ENCODE results near the gene KCNJ1. TPM values are rescaled to one million over a fixed set of nuclear protein-coding genes. Genes with fewer than 3 reads are reported as not detected.

Gene KCNJ1
- total RNA-seq, 1 donor from 2014 or later: 0.41 TPM

GRCh38 chr11:128796270-128796669 is 70.8 kb downstream of the KCNJ1 start:
- H3K4me1 ChIP-seq: no peaks in the 10 kb centered on the region
- no peaks in the 10 kb centered on the region for H3K9me3 ChIP-seq (ENCODE audit: low read depth)
- H3K79me2 ChIP-seq (ENCODE audit: low read depth): no peaks in the 10 kb centered on the region
- H3K9me3 Mint-ChIP-seq: peaks cover 2% of the 10 kb centered on the region
- no peak for DNase-seq (ENCODE audit: low spot score)
- no peak overlapping the region for H3K27ac Mint-ChIP-seq
- peaks cover 5% of the 10 kb centered on the region for H3K4me1 Mint-ChIP-seq
- no peak overlapping the region for H3K4me2 ChIP-seq
- TF ChIP-seq CTCF (IDR thresholded peaks at IDR 0.05) (no peak), EZH2phosphoT487 (IDR thresholded peaks at IDR 0.05) (no peak), EZH2 (IDR thresholded peaks at IDR 0.05) (no peak)
- no peaks in the 10 kb centered on the region for H3K27me3 ChIP-seq
- peaks cover 5% of the 10 kb centered on the region for H3K27me3 Mint-ChIP-seq (ENCODE audit: insufficient read depth, low read depth)
- H3K36me3 Mint-ChIP-seq: no peaks in the 10 kb centered on the region
- H3K27ac ChIP-seq: no peak overlapping the region
- H3K9ac ChIP-seq: no peak overlapping the region
- no peak overlapping the region for H3K4me3 ChIP-seq
- no peak overlapping the region for H2AFZ ChIP-seq (replicated peaks)
- no peaks in the 10 kb centered on the region for H3F3A ChIP-seq (ENCODE audit: low read depth)
- H4K20me1 ChIP-seq (ENCODE audit: low read depth): no peaks in the 10 kb centered on the region
- no peak overlapping the region for H3K4me3 Mint-ChIP-seq
- H3K36me3 ChIP-seq: no peaks in the 10 kb centered on the region

- H3K27me3 Mint-ChIP-seq (ENCODE audit: insufficient read depth, low read depth): peaks cover 7% of the 10 kb centered on the region
- peak overlapping the region; percentile 30 for H2AFZ ChIP-seq (replicated peaks)
- H3K27me3 ChIP-seq: no peaks in the 10 kb centered on the region
- H3K79me2 ChIP-seq (ENCODE audit: low read depth): no peaks in the 10 kb centered on the region
- no peaks in the 10 kb centered on the region for H3K36me3 ChIP-seq
- no peak overlapping the region for H3K4me3 ChIP-seq
- peak overlapping the region; percentile 15 for H3K4me2 ChIP-seq
- no peak overlapping the region for H3K9ac ChIP-seq
- H3F3A ChIP-seq (ENCODE audit: low read depth): peaks cover 18% of the 10 kb centered on the region
- TF ChIP-seq EZH2phosphoT487 (IDR thresholded peaks at IDR 0.05) (no peak), CTCF (IDR thresholded peaks at IDR 0.05) (no peak), EZH2 (IDR thresholded peaks at IDR 0.05) (no peak)
- no peaks in the 10 kb centered on the region for H4K20me1 ChIP-seq (ENCODE audit: low read depth)
- no peak overlapping the region for H3K27ac Mint-ChIP-seq
- H3K36me3 Mint-ChIP-seq: no peaks in the 10 kb centered on the region
- peaks cover 27% of the 10 kb centered on the region for H3K4me1 Mint-ChIP-seq
- H3K4me1 ChIP-seq: peaks cover 31% of the 10 kb centered on the region
- peak; percentile 45 for DNase-seq (ENCODE audit: low spot score)
- H3K9me3 ChIP-seq (ENCODE audit: low read depth): no peaks in the 10 kb centered on the region
- H3K9me3 Mint-ChIP-seq: peaks cover 4% of the 10 kb centered on the region
- H3K27ac ChIP-seq: no peak overlapping the region
- H3K4me3 Mint-ChIP-seq: no peak overlapping the region
Measured at GRCh38 chr11:128790196-128790595, 76.9 kb downstream of the KCNJ1 start.

DNA sequence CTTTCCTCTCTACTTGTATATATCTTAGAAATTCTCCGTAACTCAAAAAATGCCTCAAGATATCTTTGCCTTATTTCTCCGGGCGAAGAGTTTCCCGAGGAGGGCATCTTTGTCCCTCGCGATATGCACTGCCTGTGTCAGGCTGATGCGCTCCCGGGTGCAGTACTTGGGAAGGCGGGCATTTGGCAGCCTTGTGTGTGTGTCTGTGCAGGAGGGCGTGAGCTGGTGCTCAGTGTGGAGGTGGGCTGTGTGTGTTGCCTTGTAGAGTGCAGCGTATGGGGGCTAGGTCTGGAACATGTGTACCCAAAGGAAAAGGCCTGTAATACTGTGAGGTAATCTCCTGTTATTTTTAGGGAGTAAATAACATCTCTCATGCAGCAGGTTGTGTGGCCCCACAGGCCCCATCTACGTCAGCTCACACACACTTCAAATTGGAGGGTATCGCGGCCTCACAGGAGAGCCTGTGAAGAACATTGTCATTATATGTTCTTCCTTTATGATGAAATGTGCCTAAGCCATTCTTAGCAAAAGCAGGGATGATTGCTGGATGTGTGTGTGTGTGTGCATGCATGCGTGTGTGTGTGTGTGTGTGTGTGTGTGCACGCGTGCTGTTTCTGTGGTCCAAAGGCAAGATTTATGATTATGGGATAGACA is 77.5 kb downstream of the KCNJ1 start:
- Histone ChIP-seq H3K36me3 (no peaks in the 10 kb centered on the region), H3K9me3 (ENCODE audit: low read depth) (no peaks in the 10 kb centered on the region), H4K20me1 (ENCODE audit: low read depth) (no peaks in the 10 kb centered on the region), H3F3A (ENCODE audit: low read depth) (peaks cover 24% of the 10 kb centered on the region), H3K27me3 (no peaks in the 10 kb centered on the region), H3K79me2 (ENCODE audit: low read depth) (no peaks in the 10 kb centered on the region), H2AFZ (replicated peaks) (no peak overlapping the region), H3K4me1 (peaks cover 36% of the 10 kb centered on the region), H3K9ac (no peak overlapping the region), H3K4me2 (no peak overlapping the region), H3K27ac (no peak overlapping the region), H3K4me3 (no peak overlapping the region)
- Mint-ChIP-seq H3K27ac (peak overlapping the region; percentile 7), H3K36me3 (no peaks in the 10 kb centered on the region), H3K27me3 (ENCODE audit: insufficient read depth, low read depth) (peaks cover 2% of the 10 kb centered on the region), H3K4me1 (peaks cover 30% of the 10 kb centered on the region), H3K4me3 (no peak overlapping the region), H3K9me3 (peaks cover 4% of the 10 kb centered on the region)
- TF ChIP-seq EZH2 (IDR thresholded peaks at IDR 0.05) (no peak), EZH2phosphoT487 (IDR thresholded peaks at IDR 0.05) (no peak), CTCF (IDR thresholded peaks at IDR 0.05) (no peak)
- DNase-seq (ENCODE audit: low spot score): no peak

Other genes starting within 250 kb of the KCNJ1 start
- gene FLI1, start 173.2 kb downstream of the KCNJ1 start, total RNA-seq (ENCODE audit: low replicate concordance): not detected in 2 replicates
- gene KCNJ5, start 24.1 kb upstream of the KCNJ1 start, total RNA-seq (ENCODE audit: low replicate concordance): 0.03 TPM in 1 of 2 replicates, not detected in the other
- gene TP53AIP1, start 75.6 kb upstream of the KCNJ1 start, total RNA-seq (ENCODE audit: low replicate concordance): not detected in 2 replicates

Measured in neural progenitor cell (in vitro differentiated cells).